ENCODE data around the gene FAM50A.

GRCh38 chrX:154486052-154486395 lies 42.1 kb downstream of the FAM50A start:
- TF ChIP-seq POLR2A (IDR thresholded peaks at IDR 0.05; ENCODE audit: low read length) (no peak), GATA1 (IDR thresholded peaks at IDR 0.05; ENCODE audit: low read depth, low read length) (no peak)
